Epidermal melanocyte (primary cell): ENCODE data around the gene LYRM4.

ENCODE experiments used
- DNase-seq: peaks from one replicate; pipeline ENCODE4 v3.0.0; 2011; ENCODE audit warnings: low spot score; ENCODE audit not compliant: insufficient read length

Gene LYRM4

DNA sequence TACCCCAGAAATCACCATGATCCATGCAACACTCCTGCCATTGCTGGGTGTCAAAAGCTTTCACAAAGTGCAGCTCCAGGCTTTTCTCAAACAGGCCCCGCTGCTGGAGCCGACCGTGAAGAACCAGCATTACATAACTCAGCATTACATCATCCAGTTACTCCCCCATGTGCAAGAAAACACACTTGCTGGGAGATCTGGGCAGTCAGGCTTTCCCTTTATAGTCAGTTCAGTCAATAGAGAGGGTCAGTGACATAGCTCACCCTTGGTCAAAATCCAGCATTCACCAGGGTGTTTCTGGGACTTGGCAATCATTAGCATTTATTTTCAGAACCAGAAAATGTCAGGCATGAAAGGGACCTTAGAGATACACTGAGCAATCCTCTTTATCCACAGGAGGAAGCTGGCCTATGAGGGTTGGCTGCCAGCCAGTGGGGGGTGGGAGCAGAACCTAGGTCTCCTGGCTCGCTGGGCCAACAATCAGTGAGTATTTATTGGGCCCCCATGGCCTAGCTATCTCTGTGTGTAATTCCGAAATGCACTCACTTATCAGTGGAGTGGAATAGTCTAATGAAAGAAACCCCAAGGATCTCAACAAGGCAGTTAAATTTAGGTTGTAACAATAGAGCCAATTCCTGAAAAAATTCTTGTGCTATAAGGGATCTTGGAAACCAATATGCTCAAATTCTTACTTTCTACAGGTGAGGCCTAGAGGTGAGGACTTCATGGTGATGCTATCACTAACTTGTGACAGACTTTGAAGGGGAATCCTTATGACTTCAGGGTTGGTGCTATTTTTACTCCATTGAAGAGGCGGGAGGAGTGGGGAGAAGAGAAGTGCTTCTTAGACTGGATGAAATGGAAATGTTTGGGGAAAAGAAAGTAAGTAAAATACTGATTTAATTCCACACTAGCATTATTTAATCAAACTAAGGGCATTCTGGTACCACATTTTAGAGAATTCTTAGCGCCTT, 54.6 kb downstream of the LYRM4 start:
- peak; percentile 24 for DNase-seq

- DNase-seq = no peak
Measured at GRCh38 chr6:5205035-5205507, 55.7 kb downstream of the LYRM4 start.

- DNase-seq = no peak
Measured at GRCh38 chr6:5204376-5204775, 56.4 kb downstream of the LYRM4 start.

- DNase-seq = no peak
Measured at GRCh38 chr6:5203546-5203945, 57.2 kb downstream of the LYRM4 start.

DNA sequence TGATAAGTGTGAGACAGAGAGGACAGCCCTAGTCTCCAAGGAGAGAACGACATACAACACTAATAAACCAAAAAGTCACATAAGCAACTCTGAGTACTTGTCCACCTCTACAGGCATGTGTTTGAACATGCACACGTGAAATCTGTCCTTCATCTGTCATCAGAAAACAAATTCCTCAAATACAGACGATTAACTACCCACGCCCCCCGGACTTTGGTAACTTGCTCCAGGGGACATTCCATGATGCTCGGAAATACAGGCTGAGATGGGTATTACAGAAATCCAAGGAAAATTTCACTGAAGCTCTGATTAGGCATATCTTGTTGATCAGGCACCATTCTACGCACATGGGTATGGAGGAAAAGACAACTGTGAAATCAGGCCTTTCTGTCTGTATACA, 57.8 kb downstream of the LYRM4 start:
- DNase-seq = no peak

GRCh38 chr6:5202206-5202605, 58.5 kb downstream of the LYRM4 start:
- DNase-seq = no peak

- no peak for DNase-seq
Measured at GRCh38 chr6:5201271-5201670, 59.5 kb downstream of the LYRM4 start.

GRCh38 chr6:5199702-5200101, 61.0 kb downstream of the LYRM4 start:
- DNase-seq = no peak

GRCh38 chr6:5199283-5199682, 61.5 kb downstream of the LYRM4 start:
- DNase-seq = no peak

DNA sequence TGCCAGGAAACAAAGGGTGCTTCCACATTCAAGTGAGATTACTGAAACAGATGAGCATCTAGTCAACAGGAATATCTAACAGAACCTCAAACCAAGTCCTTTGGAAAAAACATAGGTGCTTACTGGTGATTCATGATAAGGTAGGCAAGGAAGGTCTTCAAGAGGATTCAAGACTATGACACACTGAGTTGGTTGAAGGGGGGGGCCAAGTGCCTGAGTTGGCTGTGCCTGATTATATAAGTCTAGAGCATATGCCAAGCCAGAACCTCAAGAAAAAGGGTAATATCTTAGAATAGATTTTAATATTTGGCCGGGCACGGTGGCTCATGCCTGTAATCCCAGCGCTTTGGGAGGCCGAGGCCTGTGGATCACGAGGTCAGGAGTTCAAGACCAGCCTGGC, 63.7 kb downstream of the LYRM4 start:
- no peak for DNase-seq

DNA sequence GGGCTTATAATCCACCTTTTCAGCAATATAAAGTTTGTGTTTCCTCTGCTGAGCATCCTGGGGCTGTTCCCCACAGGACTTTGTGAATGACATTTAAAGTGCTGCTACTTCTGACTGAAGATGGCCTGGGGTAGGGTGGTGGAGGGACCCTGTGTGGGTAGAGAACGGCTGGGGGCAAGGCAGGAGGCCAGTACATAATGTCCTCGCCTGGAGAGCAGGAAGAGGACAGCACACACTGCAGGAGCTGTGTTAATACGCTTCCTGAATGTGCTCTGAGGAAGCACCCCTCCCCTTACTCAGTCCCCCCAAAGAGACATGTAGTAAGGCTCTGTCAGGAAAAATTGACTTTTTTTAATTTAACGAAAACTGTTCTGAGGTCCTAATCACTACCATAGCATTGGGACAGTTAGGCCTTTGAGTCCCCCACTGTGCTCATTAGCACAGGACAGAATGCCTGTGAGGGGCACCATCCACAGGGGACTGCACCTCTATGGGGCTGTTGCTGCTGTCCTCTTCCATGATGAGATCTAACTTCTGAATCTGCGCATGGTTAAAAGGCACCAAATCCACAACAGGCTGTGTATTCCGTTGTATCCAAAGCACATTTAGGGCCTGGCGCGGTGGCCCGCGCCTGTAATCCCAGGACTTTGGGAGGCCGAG, 68.5 kb downstream of the LYRM4 start:
- no peak for DNase-seq

DNA sequence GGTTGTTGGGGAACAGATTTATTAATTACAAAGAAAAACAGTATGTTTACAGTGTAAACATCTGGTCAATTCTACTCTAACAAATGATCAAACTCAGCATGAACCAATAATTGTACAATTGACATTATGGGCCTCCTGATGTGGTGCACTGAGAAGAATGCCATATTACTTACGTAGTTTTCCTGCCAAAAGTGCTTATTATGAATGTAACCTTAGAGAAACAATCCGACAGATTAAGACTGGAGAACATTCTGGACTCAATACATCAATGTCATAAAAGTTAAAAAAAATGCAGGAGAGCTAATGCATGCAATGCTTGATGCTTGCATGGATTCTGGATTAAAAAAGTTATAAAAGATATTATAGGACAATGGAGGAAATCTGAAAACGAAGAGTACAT, 69.0 kb downstream of the LYRM4 start:
- DNase-seq = no peak

DNA sequence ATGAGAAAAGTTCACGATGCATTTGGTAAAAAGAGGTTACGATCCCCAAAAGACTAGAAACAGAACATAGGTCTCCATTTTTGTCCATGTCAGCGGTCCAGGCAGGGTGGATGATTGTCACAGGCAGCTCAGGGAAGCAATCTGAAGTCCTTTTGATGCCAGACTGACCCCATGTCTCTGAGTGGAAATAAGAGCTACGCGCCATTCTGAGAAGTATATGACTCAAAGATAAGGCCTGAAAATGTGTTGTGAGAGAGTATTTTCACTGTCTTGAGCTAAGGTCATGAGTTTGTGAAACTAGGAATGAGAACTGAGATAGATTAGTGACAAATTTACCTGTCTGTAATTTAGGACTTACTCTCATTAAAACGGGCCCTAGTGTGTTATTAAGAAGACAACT, 69.5 kb downstream of the LYRM4 start:
- no peak for DNase-seq

DNA sequence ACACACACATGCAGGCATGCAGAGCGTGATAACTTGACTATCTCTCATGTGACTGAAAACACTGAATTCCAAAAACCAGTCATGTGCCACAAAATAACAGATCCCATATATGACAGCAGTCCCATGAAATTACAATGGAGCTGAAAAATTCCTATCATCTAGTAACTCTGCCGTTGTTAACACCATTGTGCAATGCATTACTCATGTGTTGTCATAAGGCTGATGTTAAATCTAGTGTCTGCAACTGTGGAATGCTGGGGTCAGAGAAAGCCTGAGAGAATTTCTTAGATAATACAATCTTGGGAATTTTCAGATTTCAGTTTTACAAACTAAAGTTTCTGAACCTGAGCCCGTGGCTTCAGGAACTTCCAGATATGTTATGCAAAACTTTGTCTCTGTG, 70.2 kb downstream of the LYRM4 start:
- DNase-seq = peak; percentile 60

DNA sequence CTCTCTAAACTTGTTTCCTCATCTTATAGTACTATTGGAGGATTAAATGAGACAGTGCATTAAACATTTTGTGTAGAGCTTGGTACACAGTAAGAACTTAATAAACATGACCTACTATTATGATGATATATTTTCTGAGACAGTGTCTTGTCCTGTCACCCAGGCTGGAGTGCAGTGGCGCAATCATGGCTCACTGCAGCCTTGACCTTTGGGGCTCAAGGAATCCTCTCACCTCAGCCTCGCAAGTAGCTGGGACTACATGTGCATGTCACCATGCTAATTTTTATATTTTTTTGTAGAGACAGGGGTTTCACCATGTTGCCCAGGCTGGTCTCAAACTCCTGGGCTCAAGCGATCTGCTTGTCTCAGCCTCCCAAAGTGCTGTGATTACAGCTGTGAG, 72.1 kb downstream of the LYRM4 start:
- no peak for DNase-seq

- DNase-seq = no peak
Measured at GRCh38 chr6:5184878-5185277, 75.9 kb downstream of the LYRM4 start.

DNA sequence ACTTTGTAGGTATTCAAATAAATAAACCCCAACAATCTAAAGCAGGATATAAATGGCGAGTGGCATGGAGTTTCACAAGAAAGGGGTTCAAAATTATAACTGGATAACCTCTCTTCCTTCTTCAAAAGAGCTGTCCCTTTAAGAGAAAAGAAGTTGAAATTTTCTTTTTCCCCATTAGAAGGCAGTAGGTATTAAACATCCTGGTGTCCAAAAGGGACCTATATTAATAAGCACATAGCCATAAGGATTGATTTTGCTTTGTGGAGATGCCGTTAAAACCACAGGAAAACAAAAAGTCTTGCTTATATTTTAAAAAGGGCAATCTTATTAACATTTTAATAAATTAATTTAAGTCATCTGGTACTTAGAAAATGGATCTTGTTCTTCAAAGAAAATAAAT, 76.5 kb downstream of the LYRM4 start:
- DNase-seq = no peak

GRCh38 chr6:5181510-5182317, 79.0 kb downstream of the LYRM4 start:
- no peak for DNase-seq

- no peak for DNase-seq
Measured at GRCh38 chr6:5180636-5181035, 80.1 kb downstream of the LYRM4 start.

DNA sequence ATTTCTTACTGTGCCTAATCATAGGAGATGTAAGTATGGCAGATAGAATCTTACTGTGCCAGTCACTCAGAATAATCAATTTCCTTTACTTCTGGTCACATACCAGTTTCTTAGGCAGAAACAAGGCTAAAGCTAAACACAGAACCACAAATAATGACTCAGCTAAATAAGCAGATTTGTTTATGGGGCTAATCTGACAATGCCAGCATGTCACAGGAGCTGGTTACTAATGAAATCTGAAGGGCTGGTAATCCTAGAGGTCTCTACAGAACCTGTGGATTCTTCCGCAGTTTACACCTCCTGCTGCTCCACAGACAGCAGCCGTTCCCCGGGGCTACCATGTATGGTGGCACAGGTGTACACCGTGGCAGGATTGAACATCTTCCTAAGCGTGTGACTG, 80.8 kb downstream of the LYRM4 start:
- no peak for DNase-seq

GRCh38 chr6:5178806-5179205, 81.9 kb downstream of the LYRM4 start:
- no peak for DNase-seq

DNA sequence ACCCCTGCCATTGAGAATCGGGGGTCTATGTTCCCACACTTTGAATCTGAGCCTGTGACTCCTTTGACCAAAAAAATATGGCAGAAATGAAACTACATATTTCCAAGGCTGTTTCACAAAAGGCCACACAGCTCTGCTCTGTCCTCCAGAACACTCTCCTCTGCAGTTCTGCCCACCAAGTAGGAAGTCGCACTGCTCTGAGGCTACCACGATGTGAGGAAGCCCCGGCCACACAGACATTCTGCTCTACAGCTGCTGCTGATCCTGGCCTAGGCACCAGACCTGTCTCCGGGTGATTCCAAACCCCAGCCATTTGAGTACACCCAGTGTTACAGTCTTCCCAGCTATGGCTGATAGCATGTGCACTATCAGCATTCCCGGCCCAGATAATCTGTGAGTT, 85.1 kb downstream of the LYRM4 start:
- DNase-seq = no peak
